Urothelium cell line (cell line): ENCODE results near the gene BCL2L15.
"Not testable (repeated sequence)": the region's sequence is repeated elsewhere in the genome, so short reads cannot be mapped to it uniquely, and the experiment has no call there.

ENCODE experiments used
- DNase-seq: peaks from one replicate; pipeline ENCODE4 v3.0.0; 2011; ENCODE audit warnings: low spot score, mixed read lengths
- FAIRE-seq: peaks from 2 replicates; lab custom pipeline; 2011; peaks lifted over from hg19 to GRCh38; lab: Jason Lieb, UNC

The BCL2L15 gene

GRCh38 chr1:113874012-113874879, 13.1 kb downstream of the BCL2L15 start:
- FAIRE-seq (no peak), DNase-seq (peak; percentile 31)

GRCh38 chr1:113872219-113872935, 15.0 kb downstream of the BCL2L15 start:
- DNase-seq, result no peak
- no peak for FAIRE-seq

- DNase-seq, result peak; percentile 57
- no peak for FAIRE-seq
Observed at GRCh38 chr1:113871597-113872113, 15.7 kb downstream of the BCL2L15 start, which contains the start of gene PTPN22. TSS of gene PTPN22 (minus strand) at chr1:113871712.

DNA sequence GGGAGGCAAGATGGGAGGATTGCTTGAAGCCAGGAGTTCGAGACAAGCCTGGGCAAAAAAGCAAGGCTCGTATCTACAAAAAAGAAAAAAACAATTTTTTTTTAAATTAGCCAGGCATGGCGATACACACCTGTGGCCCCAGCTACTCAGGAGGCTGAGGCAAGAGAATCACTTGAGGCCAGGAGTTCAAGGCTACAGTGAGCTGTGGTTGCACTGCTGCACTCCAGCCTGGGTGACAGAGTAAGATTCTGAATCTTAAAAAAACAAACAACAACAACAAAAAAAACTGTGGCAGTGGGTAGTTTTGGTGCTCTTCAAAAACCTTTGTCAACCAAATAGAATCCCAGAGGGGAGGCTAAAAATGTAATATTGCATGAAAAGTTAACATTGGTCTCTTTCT, 16.6 kb downstream of the BCL2L15 start:
- DNase-seq, result no peak
- no peak for FAIRE-seq

DNA sequence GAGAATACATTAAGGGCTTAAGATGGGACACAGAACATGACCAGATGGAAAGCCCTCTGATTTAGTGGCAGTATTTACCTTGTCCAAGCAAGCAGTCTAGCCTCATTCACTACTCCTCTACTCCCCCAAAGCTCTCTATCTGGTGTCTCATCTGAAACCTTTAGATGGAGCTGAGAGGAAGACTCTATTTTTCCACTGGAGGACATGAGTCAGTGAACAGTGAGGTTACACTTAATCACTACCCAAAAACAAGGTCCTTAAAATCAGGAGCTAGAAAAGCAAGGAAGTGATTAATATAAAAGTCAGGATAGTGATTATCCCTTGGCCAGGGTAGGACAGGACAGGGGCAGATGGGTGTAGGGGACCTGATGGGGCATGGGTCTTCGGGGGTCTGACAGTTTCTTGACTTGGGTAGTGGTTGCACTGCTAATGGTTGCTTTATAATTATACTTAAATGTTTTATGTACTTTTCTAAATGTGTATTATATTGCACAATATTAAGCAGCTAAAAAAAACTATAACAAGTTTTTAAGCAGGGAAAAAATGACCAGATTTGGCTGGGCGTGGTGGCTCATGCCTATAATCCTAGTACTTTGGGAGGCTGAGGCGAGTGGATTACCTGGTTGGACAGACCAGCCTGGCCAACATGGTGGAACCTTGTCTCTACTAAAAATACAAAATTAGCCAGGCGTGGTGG, 18.8 kb downstream of the BCL2L15 start:
- no peak for FAIRE-seq

DNA sequence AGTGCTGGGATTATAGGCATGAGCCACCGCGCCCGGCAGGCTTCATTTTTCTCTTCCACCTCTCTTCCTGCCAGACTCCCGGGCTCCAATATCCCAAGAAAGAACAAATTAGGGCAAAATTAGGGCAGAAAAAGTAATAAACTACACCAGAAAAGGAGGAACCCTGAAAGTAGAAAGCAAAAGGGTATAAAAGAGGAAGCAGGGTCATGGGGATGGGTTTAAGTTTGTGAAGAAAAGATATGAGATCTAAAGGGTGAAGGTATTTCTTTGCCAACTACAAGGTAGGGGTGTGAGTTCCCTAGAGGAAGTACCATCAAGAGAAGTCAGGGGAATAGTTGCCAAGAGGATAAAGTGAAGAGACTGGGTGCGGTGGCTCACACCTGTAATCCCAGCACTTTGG, 25.7 kb downstream of the BCL2L15 start:
- DNase-seq, result no peak
- FAIRE-seq, result no peak

More for the DNA sequence above, 18.8 kb downstream of the BCL2L15 start:
- no peak for DNase-seq

- peak; percentile 21 for DNase-seq
Observed at GRCh38 chr1:113860891-113861290, 26.5 kb downstream of the BCL2L15 start.

GRCh38 chr1:113859478-113860175, 27.8 kb downstream of the BCL2L15 start:
- FAIRE-seq, result no peak

More at GRCh38 chr1:113860891-113861290, 26.5 kb downstream of the BCL2L15 start:
- no peak for FAIRE-seq

GRCh38 chr1:113858982-113859381, 28.4 kb downstream of the BCL2L15 start:
- FAIRE-seq (no peak), DNase-seq (no peak)

More at GRCh38 chr1:113859478-113860175, 27.8 kb downstream of the BCL2L15 start:
- DNase-seq, result no peak

DNA sequence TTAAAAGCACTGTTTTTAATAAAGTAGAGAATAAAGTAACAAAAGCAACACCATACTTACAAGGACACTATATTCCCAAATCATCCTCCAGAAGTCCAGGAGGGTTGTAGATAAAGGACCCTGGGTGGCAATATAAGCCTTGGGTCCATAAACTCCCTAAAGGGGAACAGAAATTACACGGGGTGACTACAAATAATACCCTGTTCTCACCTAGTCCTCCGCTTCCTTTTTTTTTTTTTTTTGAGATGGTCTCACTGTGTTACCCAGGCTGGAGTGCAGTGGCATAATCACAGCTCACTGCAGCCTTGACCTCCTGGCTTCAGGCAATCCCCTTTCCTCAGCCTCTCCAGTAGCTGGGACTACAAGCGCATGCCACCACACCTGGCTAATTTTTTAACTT, 29.0 kb downstream of the BCL2L15 start:
- FAIRE-seq (no peak), DNase-seq (no peak)

- FAIRE-seq, result no peak
Observed at GRCh38 chr1:113857776-113858175, 29.6 kb downstream of the BCL2L15 start.

DNA sequence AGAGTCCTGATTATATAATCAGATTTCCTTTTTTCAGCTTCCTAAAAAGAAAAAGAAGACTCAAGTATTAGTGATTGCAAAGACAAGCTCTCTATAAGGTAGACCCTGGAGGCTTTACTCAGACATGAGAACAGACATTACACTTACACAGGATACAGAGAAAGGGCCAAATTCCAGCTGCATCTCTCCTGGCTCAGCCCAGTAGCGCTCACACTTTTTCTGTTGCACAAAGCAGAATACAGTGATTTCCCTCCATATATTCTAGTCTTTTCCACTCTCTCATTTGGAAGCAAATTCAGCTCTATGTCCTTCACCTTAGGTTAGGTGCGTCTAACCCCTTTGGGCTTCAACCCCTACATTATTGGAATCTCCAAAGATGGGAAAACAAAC, 31.0 kb downstream of the BCL2L15 start:
- no peak for DNase-seq

More at GRCh38 chr1:113857776-113858175, 29.6 kb downstream of the BCL2L15 start:
- no peak for DNase-seq

DNA sequence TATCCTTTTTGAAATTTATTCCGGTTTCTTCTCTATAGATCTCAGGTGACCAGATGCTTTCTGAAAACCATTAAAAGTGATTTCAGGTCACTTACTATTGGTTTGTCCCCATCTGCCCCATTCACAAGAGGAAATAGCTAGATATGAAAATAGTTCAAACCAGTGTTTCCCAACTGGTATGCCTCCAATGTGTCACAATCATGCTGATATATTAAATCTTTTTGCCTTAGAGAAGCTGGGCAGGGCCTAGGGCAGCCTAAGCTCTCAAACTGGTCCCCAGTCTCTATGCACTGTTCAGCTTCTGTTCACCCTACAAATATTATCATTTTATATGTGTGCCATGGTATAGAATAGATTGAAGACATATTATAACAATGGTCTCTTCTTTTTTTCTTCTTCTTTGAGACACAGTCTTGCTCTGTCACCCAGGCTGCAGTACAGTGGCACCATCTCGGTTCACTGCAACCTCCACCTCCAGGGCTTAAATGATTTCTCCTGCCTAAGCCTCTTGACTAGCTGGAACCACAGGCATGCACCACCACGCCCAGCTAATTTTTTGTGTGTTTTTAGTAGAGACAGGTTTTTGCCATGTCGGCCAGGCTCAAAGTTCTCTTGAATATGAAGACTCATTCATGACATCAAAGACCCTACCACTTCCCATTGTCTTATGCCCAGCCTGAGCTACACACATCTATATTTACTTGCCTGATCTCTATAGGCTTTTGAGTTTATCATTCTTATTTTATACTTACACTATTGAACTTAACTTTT, 31.6 kb downstream of the BCL2L15 start:
- no peak for FAIRE-seq

More for the DNA sequence above, 31.0 kb downstream of the BCL2L15 start:
- no peak for FAIRE-seq

DNA sequence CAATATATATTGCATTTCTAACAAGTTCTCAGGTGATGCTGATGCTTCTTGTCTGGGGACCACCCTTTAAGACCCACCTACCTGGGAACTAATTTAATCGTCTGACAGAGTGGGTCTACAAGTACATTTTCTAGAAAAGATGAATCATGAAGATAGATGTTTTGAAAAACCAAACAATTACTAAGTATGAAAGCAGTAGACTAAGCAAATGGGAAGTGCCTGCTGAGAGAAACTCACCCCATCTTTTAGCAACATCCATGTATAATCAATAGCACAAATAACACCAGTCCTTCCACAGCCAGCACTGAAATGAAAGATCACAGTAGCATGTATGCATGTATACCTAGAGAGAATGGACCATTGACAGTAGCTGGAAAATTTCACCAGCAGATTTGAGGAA, 33.1 kb downstream of the BCL2L15 start:
- no peak for FAIRE-seq
- DNase-seq, result no peak

More for the DNA sequence above, 31.6 kb downstream of the BCL2L15 start:
- DNase-seq, result no peak

GRCh38 chr1:113852694-113853093, 34.7 kb downstream of the BCL2L15 start:
- not testable (repeated sequence) for DNase-seq, FAIRE-seq

GRCh38 chr1:113850127-113850796, 37.1 kb downstream of the BCL2L15 start:
- no peak for FAIRE-seq

GRCh38 chr1:113849072-113849471, 38.3 kb downstream of the BCL2L15 start:
- FAIRE-seq, result no peak
- no peak for DNase-seq

More at GRCh38 chr1:113850127-113850796, 37.1 kb downstream of the BCL2L15 start:
- no peak for DNase-seq

- FAIRE-seq (no peak), DNase-seq (no peak)
Observed at GRCh38 chr1:113846391-113847035, 40.9 kb downstream of the BCL2L15 start.
